ENCODE measurements around the gene ITPRIPL2. TPM values are rescaled to one million over a fixed set of nuclear protein-coding genes. Genes with fewer than 3 reads are reported as not detected.

Gene ITPRIPL2
- total RNA-seq, 1 donor = 17.2 TPM

- DNase-seq (ENCODE audit: low read depth in 2 of 3, low spot score in 2 of 3) = no peak
Observed at GRCh38 chr16:19138601-19139000, 24.8 kb downstream of the ITPRIPL2 start.

GRCh38 chr16:19139436-19140091, 25.8 kb downstream of the ITPRIPL2 start:
- DNase-seq (ENCODE audit: low read depth in 2 of 3, low spot score in 2 of 3) = no peak

- no peak for DNase-seq (ENCODE audit: low read depth in 2 of 3, low spot score in 2 of 3)
Observed at GRCh38 chr16:19140396-19140795, 26.6 kb downstream of the ITPRIPL2 start.

GRCh38 chr16:19142939-19143598, 29.3 kb downstream of the ITPRIPL2 start:
- no peak for DNase-seq (ENCODE audit: low read depth in 2 of 3, low spot score in 2 of 3)

GRCh38 chr16:19143599-19143956, 29.8 kb downstream of the ITPRIPL2 start:
- no peak for DNase-seq (ENCODE audit: low read depth in 2 of 3, low spot score in 2 of 3)

DNA sequence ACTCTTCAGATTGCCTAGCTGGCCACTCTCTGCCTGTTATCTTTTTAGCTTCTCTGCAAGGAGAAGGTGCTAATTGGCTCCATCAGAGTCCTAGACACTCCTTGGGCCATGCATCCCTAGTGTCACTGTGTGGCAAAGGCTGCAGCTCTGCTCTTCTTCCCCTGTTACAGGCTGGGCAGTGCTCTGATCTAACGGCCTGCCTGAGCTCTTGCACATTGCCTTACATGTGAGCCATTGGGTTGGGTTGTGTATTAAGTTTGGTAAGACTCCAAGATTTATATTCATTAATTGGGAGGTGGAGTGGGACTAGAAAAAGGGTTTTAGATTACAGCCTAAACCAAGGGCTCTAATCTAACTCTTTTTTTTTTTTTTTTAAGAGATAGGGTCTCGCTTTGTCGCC, 31.2 kb downstream of the ITPRIPL2 start:
- no peak for DNase-seq (ENCODE audit: low read depth in 2 of 3, low spot score in 2 of 3)

GRCh38 chr16:19147126-19147525, 33.4 kb downstream of the ITPRIPL2 start:
- DNase-seq (ENCODE audit: low read depth in 2 of 3, low spot score in 2 of 3) = no peak

DNA sequence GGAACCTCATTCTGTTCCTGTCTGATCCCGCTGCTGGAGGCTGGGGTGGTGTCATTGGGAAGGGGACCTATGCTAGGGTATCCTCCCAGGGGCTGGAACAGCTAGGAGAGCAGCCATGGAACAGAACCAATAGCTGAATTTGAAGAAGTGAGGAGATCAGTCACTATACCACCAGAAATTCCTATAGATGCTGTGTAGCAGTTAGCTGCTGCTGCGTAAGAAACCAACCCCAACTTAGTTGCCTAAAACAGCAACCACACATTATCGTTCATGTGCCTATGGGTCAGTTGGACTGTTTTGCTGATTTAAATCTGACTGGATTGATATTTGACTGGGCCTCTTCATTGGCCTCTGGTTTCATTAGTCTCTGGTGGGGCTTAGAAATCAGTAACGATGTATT, 33.9 kb downstream of the ITPRIPL2 start:
- DNase-seq (ENCODE audit: low read depth in 2 of 3, low spot score in 2 of 3) = no peak

- DNase-seq (ENCODE audit: low read depth in 2 of 3, low spot score in 2 of 3) = no peak
Observed at GRCh38 chr16:19148189-19148588, 34.4 kb downstream of the ITPRIPL2 start.

DNA sequence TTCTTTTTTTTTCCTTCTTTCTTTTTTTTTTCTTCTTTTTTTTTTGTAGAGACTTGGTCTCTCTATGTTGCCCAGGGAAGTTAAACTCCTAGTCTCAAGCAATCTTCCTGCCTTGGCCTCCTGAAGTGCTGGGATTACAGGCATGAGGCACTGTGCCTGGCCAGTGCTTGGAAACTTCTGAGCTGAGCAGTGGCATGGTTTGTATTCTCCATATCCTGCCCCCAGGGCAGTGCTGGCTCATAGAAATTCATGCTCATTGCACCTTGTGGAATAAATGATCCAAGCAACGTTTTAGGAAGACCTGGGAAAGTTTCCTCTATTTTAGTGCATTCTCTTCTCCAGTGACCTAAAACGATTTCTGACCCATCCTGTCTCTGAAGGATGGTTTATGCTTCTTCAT, 37.5 kb downstream of the ITPRIPL2 start:
- no peak for DNase-seq (ENCODE audit: low read depth in 2 of 3, low spot score in 2 of 3)

- no peak for DNase-seq (ENCODE audit: low read depth in 2 of 3, low spot score in 2 of 3)
Observed at GRCh38 chr16:19152042-19152441, 38.3 kb downstream of the ITPRIPL2 start.

GRCh38 chr16:19153876-19154275, 40.1 kb downstream of the ITPRIPL2 start:
- DNase-seq (ENCODE audit: low read depth in 2 of 3, low spot score in 2 of 3) = no peak

GRCh38 chr16:19162085-19162484, 48.3 kb downstream of the ITPRIPL2 start:
- DNase-seq (ENCODE audit: low read depth in 2 of 3, low spot score in 2 of 3) = no peak

GRCh38 chr16:19163215-19163614, 49.5 kb downstream of the ITPRIPL2 start:
- DNase-seq (ENCODE audit: low read depth in 2 of 3, low spot score in 2 of 3) = no peak

- DNase-seq (ENCODE audit: low read depth in 2 of 3, low spot score in 2 of 3) = no peak
Observed at GRCh38 chr16:19164285-19164684, 50.5 kb downstream of the ITPRIPL2 start.

DNA sequence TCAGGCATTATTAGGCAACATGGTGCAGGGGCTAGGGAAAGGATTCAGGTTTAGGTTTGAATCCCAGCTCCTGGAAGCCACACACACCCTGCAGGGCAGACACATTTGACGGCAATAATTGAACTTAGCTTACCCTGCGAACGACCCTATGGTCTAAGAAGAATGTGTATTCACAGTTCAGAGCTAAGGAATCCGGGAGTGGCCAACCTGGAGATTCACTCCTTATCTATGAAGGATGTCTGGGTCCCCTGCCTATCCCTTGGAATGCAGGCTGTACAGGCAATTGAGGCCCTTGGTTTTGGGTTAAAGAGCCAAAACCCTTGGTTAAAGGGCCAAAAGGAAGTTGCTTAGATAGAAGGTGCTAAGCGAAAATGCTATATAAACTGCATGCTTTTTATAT, 51.3 kb downstream of the ITPRIPL2 start:
- DNase-seq (ENCODE audit: low read depth in 2 of 3, low spot score in 2 of 3) = no peak

GRCh38 chr16:19166500-19166899, 52.7 kb downstream of the ITPRIPL2 start:
- no peak for DNase-seq (ENCODE audit: low read depth in 2 of 3, low spot score in 2 of 3)

GRCh38 chr16:19167710-19168370, 54.1 kb downstream of the ITPRIPL2 start, which contains the start of gene SYT17:
TSS of gene SYT17 (plus strand) at chr16:19168240. CDS start at chr16:19168647, 407 bp downstream.
- DNase-seq (ENCODE audit: low read depth in 2 of 3, low spot score in 2 of 3) = peak in 2 of 3 donors; percentile 80 to 81

DNA sequence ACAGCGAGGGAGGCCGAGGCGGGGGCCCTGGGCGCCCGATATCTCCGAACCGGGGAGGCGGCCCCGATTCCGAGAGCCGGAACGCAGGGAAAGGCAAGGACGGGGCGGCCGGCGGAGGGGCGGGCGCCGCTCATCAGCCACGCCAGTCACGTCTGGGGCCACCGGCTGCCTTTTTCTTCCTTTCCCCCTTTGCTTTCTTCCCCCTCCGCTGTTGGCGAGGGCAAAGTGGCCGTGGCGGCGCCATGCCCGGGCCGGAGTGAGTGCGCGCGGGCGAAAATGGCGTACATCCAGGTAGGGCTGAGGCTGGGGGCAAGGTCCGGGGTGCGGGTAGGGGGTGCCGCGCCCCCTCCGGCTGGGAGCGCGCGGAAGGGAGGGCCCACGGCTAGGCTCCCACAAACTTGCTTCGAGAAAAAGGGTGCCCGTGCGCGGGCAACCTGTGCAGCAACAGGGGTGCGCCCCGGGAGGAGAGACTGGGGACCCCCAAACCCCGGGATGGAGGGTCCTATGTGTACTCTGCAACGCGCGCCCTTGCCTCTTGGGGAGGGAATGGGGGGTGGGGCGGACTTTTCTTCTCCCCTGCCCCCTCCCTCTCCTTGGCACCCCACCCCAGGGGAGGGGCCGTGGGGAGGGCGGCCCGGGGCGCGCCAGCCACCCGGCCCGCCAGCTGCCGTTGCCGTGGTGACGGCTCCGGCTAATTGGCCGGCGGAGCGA, 54.8 kb downstream of the ITPRIPL2 start:
- DNase-seq (ENCODE audit: low read depth in 2 of 3, low spot score in 2 of 3) = peak in 1 of 3 donors; percentile 14

GRCh38 chr16:19169082-19169639, 55.4 kb downstream of the ITPRIPL2 start:
- no peak for DNase-seq (ENCODE audit: low read depth in 2 of 3, low spot score in 2 of 3)

DNA sequence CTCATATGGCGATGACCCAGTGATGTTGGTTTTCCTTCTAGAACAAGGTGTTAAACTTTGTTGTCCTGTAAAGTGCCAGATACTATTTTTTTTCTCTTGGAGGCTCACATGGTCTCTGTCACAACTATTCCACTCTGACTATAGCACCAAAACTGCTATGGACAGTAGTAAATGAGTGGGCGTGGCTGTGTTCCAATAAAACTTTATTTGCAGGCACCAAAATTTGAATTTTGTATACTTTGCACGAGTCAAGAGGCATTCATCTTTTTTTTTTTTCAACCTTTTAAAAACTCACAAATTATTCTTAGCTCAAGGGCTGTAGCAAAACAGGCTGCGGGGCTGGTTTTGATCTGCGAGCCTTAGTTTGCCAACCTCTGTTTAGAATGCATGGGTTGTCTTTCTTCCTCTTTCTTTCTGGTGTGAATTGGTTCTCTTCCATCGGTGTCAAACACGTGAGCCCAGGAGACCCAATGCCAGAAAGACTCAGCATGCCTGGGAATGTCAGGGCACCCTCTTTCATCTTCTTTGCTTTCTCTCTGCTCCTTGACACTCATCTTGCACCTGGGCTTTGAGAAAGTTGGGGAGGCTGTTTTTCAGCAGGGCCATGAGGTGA, 56.4 kb downstream of the ITPRIPL2 start:
- DNase-seq (ENCODE audit: low read depth in 2 of 3, low spot score in 2 of 3) = no peak

All from hematopoietic multipotent progenitor cell (in vitro differentiated cells).